ENCODE data around the gene BAIAP3. TPM values are rescaled to one million over a fixed set of nuclear protein-coding genes. Genes with fewer than 3 reads are reported as not detected.
"Not testable (repeated sequence)": the region's sequence is repeated elsewhere in the genome, so short reads cannot be mapped to it uniquely, and the experiment has no call there.

Gene BAIAP3
- total RNA-seq, 1 experiment from 2014 or later, result 6.8 TPM

DNA sequence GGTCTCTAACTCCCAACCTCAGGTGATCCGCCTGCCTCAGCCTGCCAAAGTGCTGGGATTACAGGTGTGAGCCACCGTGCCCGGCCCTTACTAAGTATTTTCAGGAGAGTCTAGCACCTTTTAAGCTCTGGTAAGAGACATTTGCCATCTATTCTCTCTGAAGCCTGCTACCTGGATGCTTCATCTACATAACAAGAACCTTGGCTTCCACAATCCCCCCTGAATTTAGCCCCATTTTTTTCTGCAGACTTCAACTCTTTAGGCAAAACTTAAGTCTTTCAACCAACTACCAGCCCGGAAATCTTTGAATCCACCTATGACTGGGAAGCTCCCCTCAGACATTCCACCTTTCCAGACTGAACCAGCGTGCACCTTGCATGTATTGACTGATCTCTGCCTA lies 38.0 kb upstream of the BAIAP3 start:
- Histone ChIP-seq H2BK12ac (ENCODE audit: insufficient read length, low read depth, low read length) (no peak overlapping the region), H3K27me3 (ENCODE audit: insufficient read depth, low read length) (no peaks in the 10 kb centered on the region; the same call in 1 of the 2 replicates), H3K23ac (ENCODE audit: insufficient read length, low read depth, low read length) (no peak overlapping the region), H4K5ac (ENCODE audit: insufficient read length, low read depth, low read length) (no peak overlapping the region), H2BK120ac (ENCODE audit: low read depth, low read length, poor library complexity, severe bottlenecking) (no peak overlapping the region), H3K14ac (ENCODE audit: insufficient read depth, low read length) (no peak overlapping the region), H2AFZ (ENCODE audit: low read length) (no peak overlapping the region), H2BK20ac (ENCODE audit: low read depth, low read length, poor library complexity, severe bottlenecking) (no peak overlapping the region), H3K27ac (ENCODE audit: insufficient read length, low read depth, low read length) (no peak overlapping the region), H2AK5ac (ENCODE audit: insufficient read length, low read length) (no peak overlapping the region), H3T11ph (ENCODE audit: low read length) (no peak overlapping the region), H2BK15ac (ENCODE audit: low read depth, low read length) (no peak overlapping the region), H3K56ac (ENCODE audit: insufficient read length, low read depth, low read length) (no peak overlapping the region), H3K9ac (ENCODE audit: extremely low read depth, insufficient read length, low read length) (no peak overlapping the region), H4K8ac (replicated peaks; ENCODE audit: insufficient read length, low read depth, low read length) (no peak overlapping the region), H3K79me2 (ENCODE audit: insufficient read depth, low read length) (no peaks in the 10 kb centered on the region), H4K20me1 (ENCODE audit: control insufficient read depth, insufficient read depth, insufficient read length) (no peaks in the 10 kb centered on the region), H4K91ac (ENCODE audit: insufficient read length, low read depth, low read length) (no peak overlapping the region), H3K4me2 (ENCODE audit: insufficient read depth, insufficient read length, low read length) (peak overlapping the region; percentile 6), H3K4ac (ENCODE audit: low read depth, low read length) (no peak overlapping the region), H3K79me1 (ENCODE audit: insufficient read depth, low read depth, low read length, poor library complexity, severe bottlenecking) (no peaks in the 10 kb centered on the region), H3K9me3 (ENCODE audit: control insufficient read depth, low read depth, low read length) (no peaks in the 10 kb centered on the region), H3K23me2 (ENCODE audit: insufficient read length, low read depth, low read length, poor library complexity, severe bottlenecking) (no peaks in the 10 kb centered on the region), H2BK5ac (ENCODE audit: insufficient read length, low read length) (no peak overlapping the region), H3K18ac (ENCODE audit: insufficient read length, low read depth, low read length) (no peak overlapping the region), H3K4me1 (ENCODE audit: insufficient read depth, low read length) (0 out of 2 replicates have a peak, but pooled peaks cover 2% of the 10 kb centered on the region)
- Mint-ChIP-seq H3K4me1 (peaks cover 26 to 37% of the 10 kb centered on the region in 2 experiments), H3K27ac (peak overlapping the region in 1 of 3 experiments; percentile 85; a peak in 4 of 7 replicates), H3K27me3 (ENCODE audit: low read depth) (peaks cover 54% of the 10 kb centered on the region), H3K9me3 (peaks cover 0 to 4% of the 10 kb centered on the region in 2 experiments; a peak in 1 of 5 replicates), H3K4me3 (peak overlapping the region in 1 of 2 experiments; percentile 10; a peak in 3 of 5 replicates), H3K36me3 (ENCODE audit: insufficient read depth in 1 of 3, low read depth in 3 of 3) (no peaks in the 10 kb centered on the region)
- TF ChIP-seq, protein P1, sequence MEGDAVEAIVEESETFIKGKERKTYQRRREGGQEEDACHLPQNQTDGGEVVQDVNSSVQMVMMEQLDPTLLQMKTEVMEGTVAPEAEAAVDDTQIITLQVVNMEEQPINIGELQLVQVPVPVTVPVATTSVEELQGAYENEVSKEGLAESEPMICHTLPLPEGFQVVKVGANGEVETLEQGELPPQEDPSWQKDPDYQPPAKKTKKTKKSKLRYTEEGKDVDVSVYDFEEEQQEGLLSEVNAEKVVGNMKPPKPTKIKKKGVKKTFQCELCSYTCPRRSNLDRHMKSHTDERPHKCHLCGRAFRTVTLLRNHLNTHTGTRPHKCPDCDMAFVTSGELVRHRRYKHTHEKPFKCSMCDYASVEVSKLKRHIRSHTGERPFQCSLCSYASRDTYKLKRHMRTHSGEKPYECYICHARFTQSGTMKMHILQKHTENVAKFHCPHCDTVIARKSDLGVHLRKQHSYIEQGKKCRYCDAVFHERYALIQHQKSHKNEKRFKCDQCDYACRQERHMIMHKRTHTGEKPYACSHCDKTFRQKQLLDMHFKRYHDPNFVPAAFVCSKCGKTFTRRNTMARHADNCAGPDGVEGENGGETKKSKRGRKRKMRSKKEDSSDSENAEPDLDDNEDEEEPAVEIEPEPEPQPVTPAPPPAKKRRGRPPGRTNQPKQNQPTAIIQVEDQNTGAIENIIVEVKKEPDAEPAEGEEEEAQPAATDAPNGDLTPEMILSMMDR (conservative IDR thresholded peaks at IDR 0.05), result no peak
- WGBS (ENCODE audit: extremely low coverage, insufficient read length, low lambda C conversion rate), result no CpG with 5 or more reads among the region's 5 CpGs
- no peak for DNase-seq

- H2BK5ac ChIP-seq (ENCODE audit: insufficient read length, low read length); H3K23ac ChIP-seq (ENCODE audit: insufficient read length, low read depth, low read length); H3K4me2 ChIP-seq (ENCODE audit: insufficient read depth, insufficient read length, low read length); H3K9ac ChIP-seq (ENCODE audit: extremely low read depth, insufficient read length, low read length); H3K79me1 ChIP-seq (ENCODE audit: insufficient read depth, low read depth, low read length, poor library complexity, severe bottlenecking); H2AK5ac ChIP-seq (ENCODE audit: insufficient read length, low read length); H2BK20ac ChIP-seq (ENCODE audit: low read depth, low read length, poor library complexity, severe bottlenecking); H4K8ac ChIP-seq (replicated peaks; ENCODE audit: insufficient read length, low read depth, low read length); H4K91ac ChIP-seq (ENCODE audit: insufficient read length, low read depth, low read length); H3K9me3 ChIP-seq (ENCODE audit: control insufficient read depth, low read depth, low read length); H3K56ac ChIP-seq (ENCODE audit: insufficient read length, low read depth, low read length); H3K4ac ChIP-seq (ENCODE audit: low read depth, low read length); H3K14ac ChIP-seq (ENCODE audit: insufficient read depth, low read length); H3K27ac ChIP-seq (ENCODE audit: insufficient read length, low read depth, low read length); H3K4me3 Mint-ChIP-seq; H3K23me2 ChIP-seq (ENCODE audit: insufficient read length, low read depth, low read length, poor library complexity, severe bottlenecking); H3K36me3 Mint-ChIP-seq (ENCODE audit: insufficient read depth in 1 of 3, low read depth in 3 of 3); H2BK12ac ChIP-seq (ENCODE audit: insufficient read length, low read depth, low read length); H2BK15ac ChIP-seq (ENCODE audit: low read depth, low read length); H3K27ac Mint-ChIP-seq; H2BK120ac ChIP-seq (ENCODE audit: low read depth, low read length, poor library complexity, severe bottlenecking); H3K4me1 ChIP-seq (ENCODE audit: insufficient read depth, low read length); H3K18ac ChIP-seq (ENCODE audit: insufficient read length, low read depth, low read length); H3T11ph ChIP-seq (ENCODE audit: low read length); H3K79me2 ChIP-seq (ENCODE audit: insufficient read depth, low read length); DNase-seq; H4K5ac ChIP-seq (ENCODE audit: insufficient read length, low read depth, low read length); H3K9me3 Mint-ChIP-seq; H2AFZ ChIP-seq (ENCODE audit: low read length); H3K27me3 ChIP-seq (ENCODE audit: insufficient read depth, low read length); H4K20me1 ChIP-seq (ENCODE audit: control insufficient read depth, insufficient read depth, insufficient read length): not testable (repeated sequence)
- H3K4me1 Mint-ChIP-seq, result peaks cover 23 to 35% of the 10 kb centered on the region in 2 experiments
- no CpG with 5 or more reads among the region's 8 CpGs for WGBS (ENCODE audit: extremely low coverage, insufficient read length, low lambda C conversion rate)
- H3K27me3 Mint-ChIP-seq (ENCODE audit: low read depth), result peaks cover 46% of the 10 kb centered on the region
Measured at GRCh38 chr16:1296688-1297017, 36.8 kb upstream of the BAIAP3 start.

Measured in H9 (cell line).